Uterus (tissue), 2 donors: ENCODE measurements around the gene PFKFB2.

Experiments used
- CTCF ChIP-seq, 4 experiments: fragments of 200-600 bp in 2 of 4; fragments of 450-650 bp in 2 of 4; sonication (generic) in 2 of 4; IDR thresholded peaks; one replicate each; pipeline ENCODE4 v1.5.1; 2016 to 2019; ENCODE audit warnings: antibody characterized with exemption in 4 of 4, mild to moderate bottlenecking in 2 of 4, moderate library complexity in 1 of 4
- POLR2A ChIP-seq, 2 donors: fragments of 450-650 bp; IDR thresholded peaks; one replicate each; pipeline ENCODE4 v1.6.1; 2016; ENCODE audit warnings: antibody characterized with exemption in 2 of 2, mild to moderate bottlenecking in 1 of 2, moderate library complexity in 1 of 2

GRCh38 chr1:207049974-207050391 lies 3.1 kb upstream of the PFKFB2 start:
- TF ChIP-seq POLR2A (IDR thresholded peaks at IDR 0.05) (no peak), CTCF (IDR thresholded peaks at IDR 0.05) (peak; percentile 66 to 75 (median 69))
